ENCODE results near the gene NFKBIL1.

Gene NFKBIL1

DNA sequence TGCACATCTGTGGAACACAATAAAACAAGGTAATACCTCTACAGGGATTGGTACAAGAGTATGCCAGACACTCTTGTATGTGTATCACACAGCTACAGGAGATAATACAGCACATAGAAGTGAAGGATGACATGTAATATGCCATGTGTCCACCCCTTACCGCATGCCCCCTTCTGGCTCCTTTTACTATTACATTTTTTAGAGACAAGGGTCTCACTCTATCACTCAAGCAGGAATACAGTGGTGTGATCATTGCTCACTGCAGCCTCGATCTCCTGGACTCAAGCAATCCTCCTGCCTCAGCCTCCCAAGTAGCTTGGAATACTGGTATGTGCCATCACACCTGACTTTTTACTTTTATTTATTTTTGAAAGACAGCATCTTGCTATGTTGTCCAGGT is 49.6 kb downstream of the NFKBIL1 start:
- Histone ChIP-seq H2AFZ (ENCODE audit: low read depth, low read length) (no peak overlapping the region), H3K27me3 (ENCODE audit: low read depth, low read length) (no peaks in the 10 kb centered on the region), H3K27ac (ENCODE audit: low read length) (no peak overlapping the region), H3K4me2 (ENCODE audit: low read length) (no peak overlapping the region), H4K20me1 (ENCODE audit: insufficient read depth, low read length) (no peaks in the 10 kb centered on the region), H3K4me1 (ENCODE audit: low read length) (no peaks in the 10 kb centered on the region), H3K79me2 (ENCODE audit: low read length) (no peaks in the 10 kb centered on the region), H3K4me3 (ENCODE audit: low read length) (no peak overlapping the region), H3K9ac (ENCODE audit: low read length) (no peak overlapping the region), H3K36me3 (replicated peaks; ENCODE audit: low read depth, low read length) (no peaks in the 10 kb centered on the region), H3K9me3 (ENCODE audit: insufficient read depth, low read length) (no peaks in the 10 kb centered on the region)
- TF ChIP-seq CTCF (IDR thresholded peaks at IDR 0.05; ENCODE audit: low read depth, low read length), result peak; percentile 40
- TF ChIP-seq EZH2phosphoT487 (IDR thresholded peaks at IDR 0.05; ENCODE audit: low read depth), result no peak

GRCh38 chr6:31607317-31607716 is 59.9 kb downstream of the NFKBIL1 start:
- H3K9me3 ChIP-seq (ENCODE audit: insufficient read depth, low read length), result no peaks in the 10 kb centered on the region
- H3K9ac ChIP-seq (ENCODE audit: low read length), result no peak overlapping the region
- no peaks in the 10 kb centered on the region for H3K79me2 ChIP-seq (ENCODE audit: low read length)
- H3K27ac ChIP-seq (ENCODE audit: low read length), result no peak overlapping the region
- no peaks in the 10 kb centered on the region for H3K4me1 ChIP-seq (ENCODE audit: low read length)
- no peak overlapping the region for H3K4me2 ChIP-seq (ENCODE audit: low read length)
- H3K36me3 ChIP-seq (replicated peaks; ENCODE audit: low read depth, low read length), result no peaks in the 10 kb centered on the region
- no peaks in the 10 kb centered on the region for H4K20me1 ChIP-seq (ENCODE audit: insufficient read depth, low read length)
- TF ChIP-seq EZH2phosphoT487 (IDR thresholded peaks at IDR 0.05; ENCODE audit: low read depth) (no peak), CTCF (IDR thresholded peaks at IDR 0.05; ENCODE audit: low read depth, low read length) (no peak)
- H3K27me3 ChIP-seq (ENCODE audit: low read depth, low read length), result no peaks in the 10 kb centered on the region
- no peak overlapping the region for H2AFZ ChIP-seq (ENCODE audit: low read depth, low read length)
- no peak overlapping the region for H3K4me3 ChIP-seq (ENCODE audit: low read length)

All from OCI-LY3 (cell line).